SK-N-SH (cell line): ENCODE results near the gene SLC1A2. TPM values are rescaled to one million over a fixed set of nuclear protein-coding genes. Genes with fewer than 3 reads are reported as not detected.
A peak's percentile ranks its signal among the peaks of the same experiment; 100 is the strongest.

Source experiments
- CTCF ChIA-PET: fragments of 300-600, 350-600 bp; formaldehyde crosslinking; extraction: SDS; loops from one replicate; lab custom pipeline; 2021; lab: Yijun Ruan, JAX
- POLR2A ChIA-PET: fragments of 350-600 bp; sonication (Branson Sonifier 250); formaldehyde crosslinking; extraction: SDS; loops from one replicate; lab custom pipeline; 2020; ENCODE audit warnings: antibody characterized with exemption, inconsistent platforms; lab: Yijun Ruan, JAX
- DNase-seq: peaks from one replicate; pipeline ENCODE4 v3.0.0; 2012
- H2AFZ ChIP-seq: fragments of 200-600 bp; sonication (generic); 2 replicates; pipeline ENCODE4 v1.8.1; 2016; ENCODE audit warnings: antibody characterized with exemption, mild to moderate bottlenecking, low read depth
- H3F3A ChIP-seq: fragments of 200-600 bp; sonication (generic); replicated peaks from 2 replicates; pipeline ENCODE3; 2016; ENCODE audit warnings: antibody characterized with exemption, mild to moderate bottlenecking; ENCODE audit not compliant: insufficient read depth
- H3K27ac ChIP-seq, 2 experiments: fragments of 200-500 bp in 1 of 2; fragments of 200-600 bp in 1 of 2; sonication (Bioruptor generic) in 1 of 2; sonication (generic), shearing (Covaris generic) in 1 of 2; 2 replicates each; pipeline versions ENCODE4 v1.5.1 to v1.6.1; 2014 to 2016; ENCODE audit warnings: low read depth in 2 of 2, inconsistent platforms in 1 of 2, low read length in 1 of 2, mild to moderate bottlenecking in 1 of 2, mixed read lengths in 1 of 2
- H3K27me3 ChIP-seq: fragments of 200-600 bp; sonication (generic), shearing (Covaris generic); 2 replicates; pipeline ENCODE4 v1.6.1; 2016; ENCODE audit warnings: mixed run types; ENCODE audit not compliant: insufficient read depth
- H3K36me3 ChIP-seq, 2 experiments: fragments of 200-500 bp in 1 of 2; fragments of 200-600 bp in 1 of 2; sonication (Bioruptor generic) in 1 of 2; sonication (generic) in 1 of 2; replicated peaks in 1 of 2; 2 replicates each; pipeline versions ENCODE3 to v1.5.1; 2014 to 2016; ENCODE audit warnings: low read length in 1 of 2, mild to moderate bottlenecking in 1 of 2; ENCODE audit not compliant: insufficient read depth in 2 of 2, control insufficient read depth in 1 of 2
- H3K4me1 ChIP-seq, 2 experiments: fragments of 200-500 bp in 1 of 2; fragments of 200-600 bp in 1 of 2; sonication (Bioruptor generic) in 1 of 2; sonication (generic), shearing (Covaris generic) in 1 of 2; 2 replicates each; pipeline versions ENCODE4 v1.5.1 to v1.6.1; 2014 to 2016; ENCODE audit warnings: low read depth in 1 of 2, low read length in 1 of 2, mixed run types in 1 of 2; ENCODE audit not compliant: insufficient read depth in 2 of 2, control insufficient read depth in 1 of 2
- H3K4me2 ChIP-seq: fragments of 200-600 bp; sonication (generic), shearing (Covaris generic); 2 replicates; pipeline ENCODE4 v1.6.1; 2017; ENCODE audit warnings: mixed run types
- H3K4me3 ChIP-seq, 2 experiments: fragments of 200-500 bp in 1 of 2; fragments of 200-600 bp in 1 of 2; sonication (Bioruptor generic) in 1 of 2; sonication (generic), shearing (Covaris generic) in 1 of 2; 2 replicates each; pipeline versions ENCODE4 v1.5.1 to v1.8.1; 2014 to 2016; ENCODE audit warnings: low read depth in 2 of 2, inconsistent platforms in 1 of 2, low read length in 1 of 2, mild to moderate bottlenecking in 1 of 2, mixed read lengths in 1 of 2, moderate library complexity in 1 of 2
- H3K79me2 ChIP-seq: fragments of 200-600 bp; sonication (generic); 2 replicates; pipeline ENCODE4 v1.8.1; 2017; ENCODE audit warnings: mild to moderate bottlenecking; ENCODE audit not compliant: insufficient read depth
- H3K9ac ChIP-seq: fragments of 200-600 bp; sonication (generic); 2 replicates; pipeline ENCODE4 v1.6.1; 2017; ENCODE audit warnings: mixed run types
- H3K9me2 ChIP-seq: fragments of 200-600 bp; sonication (generic); 2 replicates; pipeline ENCODE4 v1.6.1; 2017; ENCODE audit warnings: mixed run types
- H3K9me3 ChIP-seq: fragments of 200-600 bp; sonication (generic); 2 replicates; pipeline ENCODE4 v1.6.1; 2017; ENCODE audit warnings: mixed run types, mild to moderate bottlenecking, moderate library complexity
- H4K20me1 ChIP-seq: fragments of 200-600 bp; sonication (generic); 2 replicates; pipeline ENCODE4 v1.6.1; 2017; ENCODE audit warnings: mild to moderate bottlenecking, mixed run types; ENCODE audit not compliant: insufficient read depth
- FOSL2 ChIP-seq: IDR thresholded peaks from 2 replicates; pipeline ENCODE4 v1.4.0; 2012; ENCODE audit warnings: low read depth, mild to moderate bottlenecking, moderate library complexity, borderline replicate concordance
- FOXJ3 ChIP-seq: sonication (generic); formaldehyde crosslinking; IDR thresholded peaks from 2 replicates; pipeline ENCODE4 v1.5.1; 2020; ENCODE audit warnings: mild to moderate bottlenecking, missing genetic modification reagents
- JUND ChIP-seq: IDR thresholded peaks from 2 replicates; pipeline ENCODE4 v1.4.0; 2012
- MXI1 ChIP-seq: IDR thresholded peaks from 2 replicates; pipeline ENCODE4 v1.6.1; 2012; ENCODE audit warnings: mild to moderate bottlenecking, low read depth, low read length, improper control_type of control experiment
- RXRA ChIP-seq: IDR thresholded peaks from 2 replicates; pipeline ENCODE4 v1.4.0; 2012; ENCODE audit warnings: low read depth, mild to moderate bottlenecking, borderline replicate concordance
- TEAD4 ChIP-seq: IDR thresholded peaks from 2 replicates; pipeline ENCODE4 v1.4.0; 2012; ENCODE audit warnings: mild to moderate bottlenecking, borderline replicate concordance; ENCODE audit not compliant: insufficient read depth
- YY1 ChIP-seq: IDR thresholded peaks from 2 replicates; pipeline ENCODE4 v1.4.0; 2012; ENCODE audit warnings: low read depth, mild to moderate bottlenecking
- WGBS: methylation state at CpG from one replicate; pipeline ENCODE4 v1.1.6; 2017; ENCODE audit warnings: low lambda C conversion rate; 5-methylcytosine and 5-hydroxymethylcytosine counted together
- polyA plus RNA-seq, 3 experiments: library from polyadenylated mRNA; depleted of rRNA; stranded (reverse); fragments of >200 nt; gene quantifications; 2 replicates each; pipeline ENCODE4 v1.2.3, GENCODE V29; 2012
- TF ChIP-seq, protein P1 (sequence below): IDR thresholded peaks from 2 replicates; pipeline ENCODE4 v1.6.1; 2012; ENCODE audit warnings: mild to moderate bottlenecking, low read depth, low read length, moderate library complexity
- TF ChIP-seq, protein P2 (sequence below): fragments of 200-600 bp; sonication (generic); IDR thresholded peaks from 2 replicates; pipeline ENCODE4 v1.6.1; 2017; ENCODE audit warnings: antibody characterized with exemption, mild to moderate bottlenecking, moderate library complexity
- TF ChIP-seq, protein P3 (sequence below): fragments of 150-350 bp; IDR thresholded peaks from 2 replicates; pipeline ENCODE4 v1.6.1; 2017; ENCODE audit warnings: antibody characterized with exemption, low read length, low read depth, borderline replicate concordance
- TF ChIP-seq, protein P4 (sequence below): fragments of 150-350 bp; IDR thresholded peaks from 2 replicates; pipeline ENCODE4 v1.6.1; 2016; ENCODE audit warnings: mild to moderate bottlenecking, low read depth, low read length

The SLC1A2 gene
- polyA plus RNA-seq, 1 of the 3 experiments (the other 2 are of a cell fraction): under 0.01 TPM

DNA sequence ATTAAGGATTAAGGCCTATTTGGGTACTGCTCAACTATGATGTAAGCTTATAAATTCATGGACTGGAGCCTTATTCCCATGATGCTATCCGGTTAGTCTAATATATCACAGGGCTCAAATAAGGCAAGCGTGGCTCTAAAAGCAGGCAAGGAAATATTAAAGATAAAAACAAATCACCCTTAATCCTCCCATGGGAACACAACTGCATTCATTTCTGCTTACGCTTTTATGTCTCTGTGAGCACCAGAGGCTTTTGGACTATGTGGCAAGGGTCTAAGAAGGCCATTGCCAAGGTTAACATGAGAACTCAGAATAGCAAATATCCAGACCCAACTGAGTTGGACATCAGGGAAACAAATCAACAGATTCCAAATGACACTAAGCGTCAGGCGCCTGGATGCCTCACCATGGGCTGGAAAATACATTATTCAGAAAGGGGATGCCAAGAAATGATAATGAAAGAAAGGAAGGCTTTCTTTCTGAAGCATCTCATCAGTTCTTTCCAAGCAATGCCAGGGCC, 138.1 kb downstream of the SLC1A2 start:
- peak overlapping the region; percentile 32; the same call in 1 of the 2 replicates for H2AFZ ChIP-seq
- H3K4me2 ChIP-seq: no peak overlapping the region
- H3K9me3 ChIP-seq: no peaks in the 10 kb centered on the region
- H4K20me1 ChIP-seq: no peaks in the 10 kb centered on the region
- H3F3A ChIP-seq: no peaks in the 10 kb centered on the region
- H3K27me3 ChIP-seq: no peaks in the 10 kb centered on the region
- ChIA-PET POLR2A (no interaction called here), CTCF (interaction anchor here (1.5 kb wide), 1 partner anchor 24 kb away, joined by 5 read pairs; no protein-coding TSS in a partner anchor)
- no peak overlapping the region for H3K9ac ChIP-seq
- H3K36me3 ChIP-seq: no peaks in the 10 kb centered on the region
- H3K4me1 ChIP-seq: peaks cover 2 to 6% of the 10 kb centered on the region in 2 experiments; a peak in 2 of 4 replicates
- H3K9me2 ChIP-seq: no peaks in the 10 kb centered on the region
- WGBS: 94% methylated on average over 5 of the region's 5 CpGs
- no peak overlapping the region for H3K4me3 ChIP-seq
- no peaks in the 10 kb centered on the region for H3K79me2 ChIP-seq
- DNase-seq: no peak
- TF ChIP-seq, protein P1, sequence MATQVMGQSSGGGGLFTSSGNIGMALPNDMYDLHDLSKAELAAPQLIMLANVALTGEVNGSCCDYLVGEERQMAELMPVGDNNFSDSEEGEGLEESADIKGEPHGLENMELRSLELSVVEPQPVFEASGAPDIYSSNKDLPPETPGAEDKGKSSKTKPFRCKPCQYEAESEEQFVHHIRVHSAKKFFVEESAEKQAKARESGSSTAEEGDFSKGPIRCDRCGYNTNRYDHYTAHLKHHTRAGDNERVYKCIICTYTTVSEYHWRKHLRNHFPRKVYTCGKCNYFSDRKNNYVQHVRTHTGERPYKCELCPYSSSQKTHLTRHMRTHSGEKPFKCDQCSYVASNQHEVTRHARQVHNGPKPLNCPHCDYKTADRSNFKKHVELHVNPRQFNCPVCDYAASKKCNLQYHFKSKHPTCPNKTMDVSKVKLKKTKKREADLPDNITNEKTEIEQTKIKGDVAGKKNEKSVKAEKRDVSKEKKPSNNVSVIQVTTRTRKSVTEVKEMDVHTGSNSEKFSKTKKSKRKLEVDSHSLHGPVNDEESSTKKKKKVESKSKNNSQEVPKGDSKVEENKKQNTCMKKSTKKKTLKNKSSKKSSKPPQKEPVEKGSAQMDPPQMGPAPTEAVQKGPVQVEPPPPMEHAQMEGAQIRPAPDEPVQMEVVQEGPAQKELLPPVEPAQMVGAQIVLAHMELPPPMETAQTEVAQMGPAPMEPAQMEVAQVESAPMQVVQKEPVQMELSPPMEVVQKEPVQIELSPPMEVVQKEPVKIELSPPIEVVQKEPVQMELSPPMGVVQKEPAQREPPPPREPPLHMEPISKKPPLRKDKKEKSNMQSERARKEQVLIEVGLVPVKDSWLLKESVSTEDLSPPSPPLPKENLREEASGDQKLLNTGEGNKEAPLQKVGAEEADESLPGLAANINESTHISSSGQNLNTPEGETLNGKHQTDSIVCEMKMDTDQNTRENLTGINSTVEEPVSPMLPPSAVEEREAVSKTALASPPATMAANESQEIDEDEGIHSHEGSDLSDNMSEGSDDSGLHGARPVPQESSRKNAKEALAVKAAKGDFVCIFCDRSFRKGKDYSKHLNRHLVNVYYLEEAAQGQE: no peak
- TF ChIP-seq, protein P2, sequence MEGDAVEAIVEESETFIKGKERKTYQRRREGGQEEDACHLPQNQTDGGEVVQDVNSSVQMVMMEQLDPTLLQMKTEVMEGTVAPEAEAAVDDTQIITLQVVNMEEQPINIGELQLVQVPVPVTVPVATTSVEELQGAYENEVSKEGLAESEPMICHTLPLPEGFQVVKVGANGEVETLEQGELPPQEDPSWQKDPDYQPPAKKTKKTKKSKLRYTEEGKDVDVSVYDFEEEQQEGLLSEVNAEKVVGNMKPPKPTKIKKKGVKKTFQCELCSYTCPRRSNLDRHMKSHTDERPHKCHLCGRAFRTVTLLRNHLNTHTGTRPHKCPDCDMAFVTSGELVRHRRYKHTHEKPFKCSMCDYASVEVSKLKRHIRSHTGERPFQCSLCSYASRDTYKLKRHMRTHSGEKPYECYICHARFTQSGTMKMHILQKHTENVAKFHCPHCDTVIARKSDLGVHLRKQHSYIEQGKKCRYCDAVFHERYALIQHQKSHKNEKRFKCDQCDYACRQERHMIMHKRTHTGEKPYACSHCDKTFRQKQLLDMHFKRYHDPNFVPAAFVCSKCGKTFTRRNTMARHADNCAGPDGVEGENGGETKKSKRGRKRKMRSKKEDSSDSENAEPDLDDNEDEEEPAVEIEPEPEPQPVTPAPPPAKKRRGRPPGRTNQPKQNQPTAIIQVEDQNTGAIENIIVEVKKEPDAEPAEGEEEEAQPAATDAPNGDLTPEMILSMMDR: no peak
- TF ChIP-seq FOSL2 (no peak), TEAD4 (no peak), JUND (no peak), FOXJ3 (CRISPR knock-in tag) (no peak), RXRA (no peak), MXI1 (no peak), YY1 (no peak)
- TF ChIP-seq, protein P3, sequence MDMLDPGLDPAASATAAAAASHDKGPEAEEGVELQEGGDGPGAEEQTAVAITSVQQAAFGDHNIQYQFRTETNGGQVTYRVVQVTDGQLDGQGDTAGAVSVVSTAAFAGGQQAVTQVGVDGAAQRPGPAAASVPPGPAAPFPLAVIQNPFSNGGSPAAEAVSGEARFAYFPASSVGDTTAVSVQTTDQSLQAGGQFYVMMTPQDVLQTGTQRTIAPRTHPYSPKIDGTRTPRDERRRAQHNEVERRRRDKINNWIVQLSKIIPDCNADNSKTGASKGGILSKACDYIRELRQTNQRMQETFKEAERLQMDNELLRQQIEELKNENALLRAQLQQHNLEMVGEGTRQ: no peak
- TF ChIP-seq, protein P4, sequence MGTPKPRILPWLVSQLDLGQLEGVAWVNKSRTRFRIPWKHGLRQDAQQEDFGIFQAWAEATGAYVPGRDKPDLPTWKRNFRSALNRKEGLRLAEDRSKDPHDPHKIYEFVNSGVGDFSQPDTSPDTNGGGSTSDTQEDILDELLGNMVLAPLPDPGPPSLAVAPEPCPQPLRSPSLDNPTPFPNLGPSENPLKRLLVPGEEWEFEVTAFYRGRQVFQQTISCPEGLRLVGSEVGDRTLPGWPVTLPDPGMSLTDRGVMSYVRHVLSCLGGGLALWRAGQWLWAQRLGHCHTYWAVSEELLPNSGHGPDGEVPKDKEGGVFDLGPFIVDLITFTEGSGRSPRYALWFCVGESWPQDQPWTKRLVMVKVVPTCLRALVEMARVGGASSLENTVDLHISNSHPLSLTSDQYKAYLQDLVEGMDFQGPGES: no peak
- no peak overlapping the region for H3K27ac ChIP-seq
